GM12891 (cell line): ENCODE measurements around the gene KCTD18.

Experiments
- POLR2A ChIP-seq: IDR thresholded peaks from 2 replicates; pipeline ENCODE4 v1.6.1; 2011; ENCODE audit warnings: low read depth, low read length, control low read depth
- POLR2AphosphoS5 ChIP-seq: IDR thresholded peaks from 2 replicates; pipeline ENCODE4 v1.6.1; 2011; ENCODE audit warnings: low read depth, low read length, control low read depth
- POU2F2 ChIP-seq: IDR thresholded peaks from 2 replicates; pipeline ENCODE4 v1.6.1; 2011; ENCODE audit warnings: low read depth, mild to moderate bottlenecking, control low read depth, low read length, moderate library complexity
- SPI1 ChIP-seq: IDR thresholded peaks from 2 replicates; pipeline ENCODE4 v1.6.1; 2011; ENCODE audit warnings: low read depth, low read length, control low read depth
- TAF1 ChIP-seq: IDR thresholded peaks from 2 replicates; pipeline ENCODE4 v1.6.1; 2011; ENCODE audit warnings: low read depth, low read length, control low read depth

GRCh38 chr2:200506679-200507078, 3.2 kb downstream of the KCTD18 start:
- no peak for TF ChIP-seq POLR2A
- TF ChIP-seq TAF1 = no peak
- no peak for TF ChIP-seq POLR2AphosphoS5
- TF ChIP-seq SPI1 = no peak
- no peak for TF ChIP-seq POU2F2
